Activated T-cell treated with anti-CD3 and anti-CD28 coated beads for 4 hours (primary cell): ENCODE measurements around the gene EHD4.

Experiments
- DNase-seq: peaks from one replicate; pipeline ENCODE4 v3.0.0-alpha.2; 2020

EHD4 gene

DNA sequence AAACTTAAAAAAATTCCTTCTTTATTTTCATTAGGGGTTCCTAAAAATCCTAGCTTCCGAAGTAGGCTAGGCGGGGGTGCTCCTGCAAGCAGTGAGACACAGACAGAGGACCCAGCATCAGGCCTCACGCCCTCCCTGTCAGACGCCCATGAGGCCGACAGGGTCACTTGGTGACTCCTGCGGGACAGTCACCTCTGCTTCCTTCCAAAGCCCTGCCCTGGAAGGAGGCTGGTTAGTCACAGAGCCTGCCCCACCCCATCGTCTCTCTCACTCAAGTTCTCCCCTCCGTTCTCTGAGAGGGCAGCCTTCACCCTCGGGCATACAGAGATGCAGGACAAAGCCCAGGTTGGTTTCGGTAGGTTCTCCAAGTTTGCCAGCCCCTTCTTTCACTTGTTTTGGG is 38.6 kb downstream of the EHD4 start:
- DNase-seq, result no peak

- no peak for DNase-seq
Measured at GRCh38 chr15:41933326-41933725, 39.0 kb downstream of the EHD4 start.

DNA sequence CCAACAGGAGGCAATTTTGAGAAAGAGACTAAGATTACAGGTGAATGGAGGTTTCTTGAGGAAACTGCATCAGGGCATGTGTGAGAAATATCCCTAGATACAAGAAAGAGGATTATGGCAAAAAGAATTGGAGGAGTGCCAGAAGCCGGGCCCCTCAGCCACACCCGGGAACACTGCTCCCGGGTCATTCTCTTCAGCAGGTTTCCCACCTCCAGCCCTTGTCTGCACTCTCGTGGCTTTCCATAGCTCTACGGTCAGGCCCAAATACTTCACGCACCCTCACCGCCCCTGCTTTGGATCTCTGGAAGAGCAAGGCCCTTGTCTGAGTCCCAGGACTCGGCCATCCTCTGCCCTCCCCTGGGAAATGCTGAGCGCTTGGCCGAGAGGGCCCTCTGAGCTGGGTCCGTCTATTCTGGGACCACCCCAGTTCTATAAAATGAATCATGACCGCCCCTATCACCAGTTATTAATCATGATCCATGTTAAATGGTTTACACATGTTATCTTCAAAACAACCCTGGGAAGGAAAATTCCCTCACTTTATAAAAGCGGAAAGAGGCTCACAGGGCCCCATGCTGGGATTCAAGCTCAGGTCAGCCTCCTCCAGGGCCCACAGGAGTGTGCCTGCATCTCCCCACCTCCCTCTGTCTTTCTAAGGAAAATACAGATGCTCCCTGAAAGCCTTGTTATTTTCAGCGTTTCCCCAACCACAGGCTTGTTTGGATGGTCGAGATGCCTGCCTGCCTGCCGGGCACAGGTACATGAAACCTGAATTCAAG is 39.7 kb downstream of the EHD4 start:
- DNase-seq, result no peak

DNA sequence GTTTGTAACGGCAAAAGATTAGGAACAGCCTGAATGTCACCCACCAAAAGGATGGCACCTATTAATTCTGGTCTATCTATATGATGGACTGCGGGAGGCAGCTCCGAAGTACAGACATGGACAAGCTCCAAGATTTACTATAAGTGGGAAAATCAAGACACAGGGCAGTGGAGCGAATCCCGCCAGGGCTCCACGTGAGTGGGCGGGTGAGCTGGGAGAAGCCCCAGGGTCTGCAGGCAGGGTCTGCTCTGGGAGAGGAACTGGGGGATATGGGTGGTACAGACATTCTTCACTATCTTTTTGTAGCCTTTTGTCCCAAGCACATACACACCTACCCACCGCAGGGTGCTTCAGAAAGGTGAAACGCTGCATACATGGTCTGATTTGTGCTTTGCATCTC is 40.3 kb downstream of the EHD4 start:
- no peak for DNase-seq

DNA sequence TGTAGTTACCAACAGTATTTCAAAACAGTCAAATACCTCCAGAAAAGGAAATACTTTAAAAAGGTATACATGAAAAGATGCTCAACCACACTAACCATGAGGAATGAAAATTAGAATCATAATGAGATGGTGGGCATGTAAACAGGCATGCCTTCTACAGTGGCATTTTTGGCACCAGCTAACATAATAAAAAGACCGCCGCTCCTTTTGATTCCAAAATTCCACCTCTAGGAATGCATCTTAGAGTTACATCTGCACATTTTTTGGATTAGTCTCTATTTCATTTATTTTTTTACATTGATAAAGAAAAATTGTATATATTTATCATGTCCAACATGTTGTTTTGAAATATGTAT is 41.5 kb downstream of the EHD4 start:
- DNase-seq, result no peak

DNA sequence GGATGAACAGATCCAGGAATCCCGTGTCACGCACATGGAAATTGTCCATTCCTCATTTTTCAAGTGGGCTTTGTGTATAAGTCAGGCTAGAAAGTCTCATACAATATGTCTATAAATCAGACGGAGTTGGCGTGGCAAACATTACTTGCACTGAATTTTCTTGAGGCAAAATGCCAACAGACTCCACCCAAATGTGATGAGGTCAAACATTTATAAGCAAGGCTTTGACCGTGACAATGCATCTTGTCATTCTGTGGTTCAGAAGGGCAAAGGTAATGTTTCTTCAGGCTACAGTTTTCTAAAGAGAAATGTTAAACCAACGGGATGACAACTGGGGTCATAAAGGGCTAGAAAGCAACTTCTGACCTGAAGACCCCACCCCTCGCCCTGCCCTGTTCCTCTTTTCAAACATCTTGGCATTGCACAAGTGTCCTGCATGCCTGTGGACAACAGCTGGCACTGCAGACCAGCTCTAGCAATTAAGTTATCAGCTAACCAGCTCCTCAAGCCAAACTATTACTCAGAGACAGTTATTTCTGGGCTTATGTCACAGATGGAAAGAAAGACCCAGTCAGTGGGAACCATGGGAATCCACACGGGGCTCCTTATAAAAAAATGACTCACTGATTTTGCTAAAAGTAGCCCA is 42.0 kb downstream of the EHD4 start:
- DNase-seq, result no peak

DNA sequence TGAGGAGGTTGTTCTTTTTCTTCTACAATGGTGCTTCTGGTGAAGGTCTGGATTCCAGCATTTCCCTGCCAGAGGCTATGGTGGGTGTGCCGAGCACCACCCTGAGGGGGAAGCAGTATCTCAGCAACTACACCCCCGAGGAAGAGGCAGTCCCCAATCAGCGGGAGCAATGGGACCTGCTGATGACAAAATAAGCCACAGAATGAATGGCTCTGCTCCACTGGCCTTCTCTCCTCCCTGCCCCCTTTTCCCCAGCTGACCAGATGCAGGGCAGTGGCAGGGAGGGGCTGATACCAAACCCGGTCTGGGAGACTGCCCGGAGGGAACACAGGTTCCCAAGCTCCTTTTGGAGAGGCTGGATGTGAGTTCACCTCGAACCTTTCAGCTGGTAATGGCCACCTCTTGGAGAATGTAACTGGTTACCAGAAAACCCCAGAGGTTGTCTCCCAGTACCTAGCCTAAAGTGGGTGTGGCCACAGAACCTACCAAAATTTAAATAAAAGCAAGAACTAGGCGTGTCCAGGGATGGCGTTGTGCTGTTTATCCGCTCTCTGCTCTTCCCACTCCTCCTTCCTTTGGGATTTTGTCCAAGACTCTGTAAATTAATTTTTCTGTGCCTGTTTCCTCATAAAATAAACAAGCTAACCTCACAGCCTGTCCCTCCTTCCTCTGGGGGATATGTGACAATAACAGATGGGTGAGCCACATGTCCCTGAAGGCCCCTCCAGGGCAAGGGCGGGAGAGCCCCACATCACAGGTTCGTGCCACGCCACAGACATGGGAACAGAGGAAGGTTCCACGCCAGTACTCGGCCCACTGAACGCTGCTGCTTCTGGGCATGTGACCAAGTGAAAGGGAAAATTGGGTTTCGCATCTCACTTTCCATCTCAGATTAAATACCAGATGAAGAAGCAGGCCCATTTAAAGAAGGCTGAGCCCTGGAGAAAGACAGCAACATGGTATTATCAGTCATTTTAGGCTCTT is 43.4 kb downstream of the EHD4 start:
- no peak for DNase-seq

GRCh38 chr15:41928100-41928499 is 44.3 kb downstream of the EHD4 start:
- no peak for DNase-seq

- no peak for DNase-seq
Measured at GRCh38 chr15:41927536-41927935, 44.8 kb downstream of the EHD4 start.

DNA sequence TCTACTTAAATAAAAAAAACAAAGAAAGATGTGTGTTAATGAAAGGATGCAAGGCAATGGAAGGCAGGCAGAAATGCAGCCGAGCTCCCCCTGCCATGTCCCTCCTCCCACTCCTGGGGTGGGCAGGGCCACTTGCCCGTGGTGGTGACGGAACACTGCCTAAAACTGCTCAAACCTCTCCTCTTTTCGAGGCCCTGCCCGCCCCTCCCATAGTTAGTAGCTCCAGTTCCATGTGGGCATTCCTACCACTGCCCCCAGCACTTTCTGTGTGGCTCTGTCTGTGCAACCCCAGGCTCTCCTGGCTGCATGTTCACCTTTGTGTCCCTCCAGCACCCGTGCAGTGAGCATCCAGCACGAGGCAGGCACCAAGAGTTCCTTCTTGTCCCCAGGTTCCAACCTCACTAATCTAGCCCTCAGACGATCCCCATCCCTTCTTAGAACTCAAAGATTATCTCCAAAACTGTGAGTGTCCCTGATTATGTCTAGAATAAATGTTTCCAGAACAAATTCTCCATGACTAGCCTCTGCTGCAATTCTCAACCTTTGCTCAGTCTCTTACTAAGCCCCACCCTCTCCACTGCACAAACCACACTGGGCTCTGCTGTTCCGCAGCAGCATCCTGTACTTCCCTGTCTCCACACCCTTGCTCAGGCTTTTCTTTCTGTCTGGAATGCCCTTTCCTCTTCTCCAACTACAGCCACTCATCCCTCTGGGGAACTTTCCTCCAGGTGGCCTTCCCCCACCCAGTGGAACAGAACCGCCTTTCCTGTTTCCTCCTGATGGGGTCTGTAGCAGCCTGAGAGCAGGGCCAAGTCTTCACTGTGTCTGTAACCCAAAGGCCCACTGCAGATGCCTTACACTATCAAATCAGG is 45.9 kb downstream of the EHD4 start:
- no peak for DNase-seq

- no peak for DNase-seq
Measured at GRCh38 chr15:41925086-41925608, 47.2 kb downstream of the EHD4 start.

GRCh38 chr15:41923401-41923997 is 48.9 kb downstream of the EHD4 start:
- no peak for DNase-seq

DNA sequence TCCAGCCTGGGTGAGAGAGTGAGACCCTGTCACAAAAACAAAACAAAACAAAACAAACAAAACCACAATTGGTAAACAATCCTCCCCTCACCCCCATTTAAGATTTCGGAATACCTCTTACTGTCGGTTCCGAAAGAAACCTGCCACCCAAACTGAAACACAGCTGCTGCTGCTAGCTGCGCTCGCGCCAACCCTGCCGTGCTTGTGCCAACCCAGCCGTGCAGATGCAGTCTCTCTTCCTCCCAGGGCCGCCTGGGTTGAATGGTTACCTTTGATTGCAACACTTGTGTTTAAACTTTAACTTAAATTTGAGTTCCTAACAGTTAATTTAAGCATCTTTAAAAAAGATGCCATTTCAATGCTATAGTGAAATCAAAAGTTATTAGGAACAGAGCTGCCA is 50.0 kb downstream of the EHD4 start:
- no peak for DNase-seq

DNA sequence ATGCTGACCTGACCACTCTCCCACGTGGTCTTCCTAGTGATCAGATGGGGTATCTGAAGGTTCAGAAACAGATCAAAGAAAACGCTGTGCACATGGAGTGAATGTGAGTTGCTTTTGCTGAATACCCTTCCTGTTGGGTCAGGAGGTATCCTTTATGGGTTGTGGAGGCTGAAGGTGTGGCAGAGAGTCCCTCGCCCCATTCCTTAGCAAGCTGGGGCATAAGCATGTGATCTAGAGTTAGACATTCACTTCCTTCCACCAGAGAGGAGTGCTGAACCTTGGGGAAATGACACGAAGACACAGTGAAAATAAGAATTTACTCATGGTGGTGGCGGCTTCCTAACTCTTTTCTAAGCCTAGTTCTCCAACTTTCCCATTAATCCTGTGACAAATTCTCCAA is 50.7 kb downstream of the EHD4 start:
- DNase-seq, result no peak

- no peak for DNase-seq
Measured at GRCh38 chr15:41921167-41921566, 51.2 kb downstream of the EHD4 start.

- DNase-seq, result no peak
Measured at GRCh38 chr15:41919954-41920538, 52.3 kb downstream of the EHD4 start.

- no peak for DNase-seq
Measured at GRCh38 chr15:41919201-41919820, 53.0 kb downstream of the EHD4 start.

DNA sequence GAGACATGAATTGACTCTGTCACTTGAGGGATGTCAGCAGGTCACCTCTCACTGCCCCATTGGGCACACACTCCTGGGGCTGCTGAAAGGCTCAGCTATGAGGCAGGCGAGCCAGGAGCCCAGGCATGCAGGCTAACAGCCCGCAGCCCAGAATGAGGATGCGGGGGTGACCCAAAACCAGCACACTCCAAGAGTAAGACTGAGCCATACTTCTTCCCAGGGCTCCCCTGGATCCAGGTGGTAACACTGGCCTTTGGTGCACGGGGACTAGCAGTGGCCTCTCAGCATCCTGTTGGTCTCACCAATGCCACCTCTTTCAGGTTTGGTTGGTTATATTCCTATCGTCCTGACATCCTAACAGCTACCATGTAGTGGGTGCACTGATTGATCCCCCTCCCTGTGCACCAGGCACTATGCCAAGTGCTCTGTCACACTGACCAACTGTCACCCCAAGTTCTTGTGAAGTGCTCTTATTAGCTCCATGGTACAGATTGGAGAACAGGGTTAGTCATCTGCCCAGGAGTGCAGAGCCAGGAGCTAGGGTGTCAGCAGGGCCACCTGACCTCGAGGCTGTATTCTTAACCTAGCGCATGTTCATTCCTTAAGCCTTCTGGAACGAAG is 53.7 kb downstream of the EHD4 start:
- DNase-seq, result no peak

- DNase-seq, result no peak
Measured at GRCh38 chr15:41917767-41918430, 54.5 kb downstream of the EHD4 start.
